GM23338 (cell line): ENCODE data around the gene PTS.

Source experiments
- CREB1 ChIP-seq: fragments of 250-450 bp; sonication (Bioruptor Pico); IDR thresholded peaks from 2 replicates; pipeline ENCODE4 v1.5.0; 2020; ENCODE audit warnings: low read depth, mild to moderate bottlenecking, moderate library complexity
- CTCF ChIP-seq, 2 experiments: fragments of 200-600 bp in 1 of 2; sonication (generic) in 1 of 2; conservative IDR thresholded peaks; 2 replicates each; pipeline versions ENCODE4 v1.5.1 to v1.6.1; 2016 to 2017; ENCODE audit warnings: antibody characterized with exemption in 2 of 2, low read depth in 2 of 2, mild to moderate bottlenecking in 2 of 2, moderate library complexity in 1 of 2
- ETS1 ChIP-seq: IDR thresholded peaks from 2 replicates; pipeline ENCODE4 v1.6.1; 2016; ENCODE audit warnings: antibody characterized with exemption
- EZH2 ChIP-seq: fragments of 200-600 bp; sonication (generic); IDR thresholded peaks from one replicate; pipeline ENCODE4 v1.8.0; 2017; ENCODE audit warnings: antibody characterized with exemption, mild to moderate bottlenecking, low read depth; ENCODE audit not compliant: unreplicated experiment
- EZH2phosphoT487 ChIP-seq: fragments of 200-600 bp; sonication (generic); IDR thresholded peaks from one replicate; pipeline ENCODE4 v1.8.1; 2018; ENCODE audit warnings: antibody characterized with exemption; ENCODE audit not compliant: unreplicated experiment
- JUNB ChIP-seq: IDR thresholded peaks from one replicate; pipeline ENCODE4 v1.6.1; 2016; ENCODE audit warnings: antibody characterized with exemption; ENCODE audit not compliant: unreplicated experiment
- NANOG ChIP-seq: IDR thresholded peaks from 2 replicates; pipeline ENCODE4 v1.6.1; 2016; ENCODE audit warnings: antibody characterized with exemption, borderline replicate concordance
- POLR2AphosphoS5 ChIP-seq: IDR thresholded peaks from 2 replicates; pipeline ENCODE4 v1.6.1; 2016; ENCODE audit warnings: antibody characterized with exemption, low read depth
- REST ChIP-seq: IDR thresholded peaks from one replicate; pipeline ENCODE4 v1.6.1; 2018; ENCODE audit warnings: antibody characterized with exemption; ENCODE audit not compliant: unreplicated experiment
- ZNF114 ChIP-seq: fragments of 250-450 bp; sonication (Bioruptor Pico); IDR thresholded peaks from 2 replicates; pipeline ENCODE4 v1.5.0; 2020; ENCODE audit warnings: mild to moderate bottlenecking, moderate library complexity

GRCh38 chr11:112277029-112277428, 50.8 kb downstream of the PTS start:
- TF ChIP-seq CTCF (conservative IDR thresholded peaks at IDR 0.05; ENCODE audit: low read depth in 2 of 2), result no peak
- TF ChIP-seq EZH2, result no peak
- TF ChIP-seq EZH2phosphoT487, result no peak
- TF ChIP-seq POLR2AphosphoS5, result no peak
- TF ChIP-seq REST, result no peak
- TF ChIP-seq ETS1, result no peak
- no peak for TF ChIP-seq CREB1
- TF ChIP-seq JUNB, result no peak
- TF ChIP-seq NANOG, result no peak
- no peak for TF ChIP-seq ZNF114 (CRISPR knock-in tag)
